HEK293 (cell line): ENCODE measurements around the gene C2orf76.

ENCODE experiments used
- KLF1 ChIP-seq: fragments of 450-650 bp; formaldehyde crosslinking; IDR thresholded peaks from 2 replicates; pipeline ENCODE4 v1.5.1; 2016; ENCODE audit warnings: missing biosample characterization, missing genetic modification characterization
- MEIS1 ChIP-seq: sonication (generic); formaldehyde crosslinking; IDR thresholded peaks from 2 replicates; pipeline ENCODE4 v1.8.1; 2022; ENCODE audit warnings: missing genetic modification reagents, mild to moderate bottlenecking, borderline replicate concordance
- PRDM10 ChIP-seq: fragments of 450-650 bp; formaldehyde crosslinking; IDR thresholded peaks from 2 replicates; pipeline ENCODE4 v1.5.1; 2016; ENCODE audit warnings: missing biosample characterization, missing genetic modification characterization
- PRDM2 ChIP-seq: fragments of 450-650 bp; formaldehyde crosslinking; IDR thresholded peaks from 2 replicates; pipeline ENCODE4 v1.5.1; 2016; ENCODE audit warnings: missing biosample characterization, missing genetic modification characterization, borderline replicate concordance
- SCRT2 ChIP-seq: fragments of 450-650 bp; formaldehyde crosslinking; IDR thresholded peaks from 2 replicates; pipeline ENCODE4 v1.5.1; 2016; ENCODE audit warnings: missing biosample characterization, missing genetic modification characterization
- ZBTB10 ChIP-seq: fragments of 450-650 bp; formaldehyde crosslinking; IDR thresholded peaks from 2 replicates; pipeline ENCODE4 v1.5.1; 2016; ENCODE audit warnings: missing biosample characterization, missing genetic modification characterization
- ZBTB17 ChIP-seq: fragments of 450-650 bp; formaldehyde crosslinking; IDR thresholded peaks from 2 replicates; pipeline ENCODE4 v1.5.1; 2016; ENCODE audit warnings: missing biosample characterization, missing genetic modification characterization
- ZFHX2 ChIP-seq: fragments of 450-650 bp; formaldehyde crosslinking; conservative IDR thresholded peaks from 2 replicates; pipeline ENCODE4 v1.5.1; 2016; ENCODE audit warnings: missing biosample characterization, missing genetic modification characterization
- ZFP37 ChIP-seq: fragments of 450-650 bp; formaldehyde crosslinking; IDR thresholded peaks from 2 replicates; pipeline ENCODE4 v1.5.1; 2016; ENCODE audit warnings: missing biosample characterization, missing genetic modification characterization
- ZNF335 ChIP-seq: fragments of 450-650 bp; formaldehyde crosslinking; conservative IDR thresholded peaks from 2 replicates; pipeline ENCODE4 v1.5.1; 2016; ENCODE audit warnings: missing biosample characterization, missing genetic modification characterization
- ZNF350 ChIP-seq: fragments of 450-650 bp; formaldehyde crosslinking; IDR thresholded peaks from 2 replicates; pipeline ENCODE4 v1.5.0; 2017; ENCODE audit warnings: missing biosample characterization, mild to moderate bottlenecking, missing genetic modification characterization
- ZNF501 ChIP-seq: fragments of 450-650 bp; formaldehyde crosslinking; IDR thresholded peaks from 2 replicates; pipeline ENCODE4 v1.5.1; 2016; ENCODE audit warnings: missing biosample characterization, missing genetic modification characterization
- ZNF529 ChIP-seq: fragments of 450-650 bp; formaldehyde crosslinking; IDR thresholded peaks from 2 replicates; pipeline ENCODE4 v1.5.1; 2017; ENCODE audit warnings: missing genetic modification characterization, missing biosample characterization; ENCODE audit not compliant: insufficient replicate concordance
- ZNF560 ChIP-seq: fragments of 450-650 bp; formaldehyde crosslinking; IDR thresholded peaks from 2 replicates; pipeline ENCODE4 v1.5.1; 2017; ENCODE audit warnings: missing biosample characterization, missing genetic modification characterization, borderline replicate concordance
- ZNF610 ChIP-seq: fragments of 450-650 bp; formaldehyde crosslinking; IDR thresholded peaks from 2 replicates; pipeline ENCODE4 v1.5.1; 2016; ENCODE audit warnings: missing biosample characterization, missing genetic modification characterization, borderline replicate concordance
- ZNF645 ChIP-seq: fragments of 450-650 bp; formaldehyde crosslinking; IDR thresholded peaks from 2 replicates; pipeline ENCODE4; 2016; ENCODE audit warnings: missing biosample characterization, missing genetic modification characterization
- ZNF692 ChIP-seq: fragments of 450-650 bp; formaldehyde crosslinking; IDR thresholded peaks from 2 replicates; pipeline ENCODE4 v1.5.1; 2016; ENCODE audit warnings: missing biosample characterization, missing genetic modification characterization
- ZNF701 ChIP-seq: fragments of 450-650 bp; formaldehyde crosslinking; IDR thresholded peaks from 2 replicates; pipeline ENCODE4 v1.5.1; 2016; ENCODE audit warnings: missing biosample characterization, missing genetic modification characterization
- ZNF837 ChIP-seq: fragments of 450-650 bp; formaldehyde crosslinking; IDR thresholded peaks from 2 replicates; pipeline ENCODE4 v1.5.1; 2016; ENCODE audit warnings: missing biosample characterization, missing genetic modification characterization
- ZSCAN5A ChIP-seq: fragments of 450-650 bp; formaldehyde crosslinking; IDR thresholded peaks from 2 replicates; pipeline ENCODE4 v1.5.1; 2016; ENCODE audit warnings: missing biosample characterization, missing genetic modification characterization

The C2orf76 gene

GRCh38 chr2:119366649-119367471 lies at the start of gene C2orf76, which contains the start of gene DBI (continued):
- TF ChIP-seq ZBTB10 = no peak
- TF ChIP-seq ZNF837 (tag by site-specific recombination) = no peak
- no peak for TF ChIP-seq ZSCAN5A (tag by site-specific recombination)
- TF ChIP-seq ZNF701 (tag by site-specific recombination) = no peak
- TF ChIP-seq ZNF692 = peak; percentile 43; the same call in 1 of the 2 replicates
- no peak for TF ChIP-seq ZFP37 (tag by site-specific recombination)
- no peak for TF ChIP-seq PRDM2
- no peak for TF ChIP-seq ZNF350
- no peak for TF ChIP-seq ZFHX2 (tag by site-specific recombination)
- no peak for TF ChIP-seq ZNF529
- TF ChIP-seq SCRT2 (tag by site-specific recombination) = peak; percentile 59
- peak; percentile 54 for TF ChIP-seq ZBTB17
- TF ChIP-seq ZNF501 (tag by site-specific recombination) = peak; percentile 43; the same call in 1 of the 2 replicates
- no peak for TF ChIP-seq MEIS1 (CRISPR knock-in tag)
- peak; percentile 77 for TF ChIP-seq KLF1 (tag by site-specific recombination)
- peak; percentile 64 for TF ChIP-seq ZNF335
- no peak for TF ChIP-seq ZNF560 (tag by site-specific recombination)
- no peak for TF ChIP-seq ZNF645 (tag by site-specific recombination)
- TF ChIP-seq PRDM10 (tag by site-specific recombination) = peak; percentile 43; the same call in 1 of the 2 replicates
- 0 out of 2 replicates have a peak, but pooled peaks have one; percentile 15 for TF ChIP-seq ZNF610 (tag by site-specific recombination)
